HG03432 (cell line): ENCODE data around the gene SVOP.
"Not testable (repeated sequence)": the region's sequence is repeated elsewhere in the genome, so short reads cannot be mapped to it uniquely, and the experiment has no call there.

Experiments
- ATAC-seq: cut with Tn5 transposase; IDR thresholded peaks from one replicate; pipeline ENCODE4 v1.9.1; 2021; ENCODE audit warnings: mild to moderate bottlenecking, moderate library complexity; ENCODE audit not compliant: unreplicated experiment

SVOP gene

GRCh38 chr12:109033239-109034196 is 12.7 kb upstream of the SVOP start:
- no peak for ATAC-seq

- ATAC-seq, result no peak
These were observed 8.5 kb upstream of the SVOP start for GRCh38 chr12:109029411-109029810.

- not testable (repeated sequence) for ATAC-seq
These were observed 7.8 kb upstream of the SVOP start for GRCh38 chr12:109028624-109029023.

- ATAC-seq, result no peak
These were observed 6.9 kb upstream of the SVOP start for GRCh38 chr12:109027767-109028166.

- ATAC-seq, result no peak
These were observed 597 bp downstream of the SVOP start for GRCh38 chr12:109020146-109020795.

GRCh38 chr12:109018296-109018695 is 2.6 kb downstream of the SVOP start:
- no peak for ATAC-seq

GRCh38 chr12:109016978-109017377 is 3.9 kb downstream of the SVOP start:
- no peak for ATAC-seq

GRCh38 chr12:109016016-109016415 is 4.9 kb downstream of the SVOP start:
- no peak for ATAC-seq

GRCh38 chr12:109014984-109015765 is 5.7 kb downstream of the SVOP start:
- no peak for ATAC-seq

GRCh38 chr12:109010259-109010658 is 10.6 kb downstream of the SVOP start:
- no peak for ATAC-seq

GRCh38 chr12:109009766-109010165 is 11.1 kb downstream of the SVOP start:
- no peak for ATAC-seq

- ATAC-seq, result no peak
These were observed 16.9 kb downstream of the SVOP start for GRCh38 chr12:109004017-109004416.

GRCh38 chr12:108996320-108996719 is 24.5 kb downstream of the SVOP start:
- no peak for ATAC-seq

- no peak for ATAC-seq
These were observed 25.4 kb downstream of the SVOP start for GRCh38 chr12:108995370-108995992.

- ATAC-seq, result not testable (repeated sequence)
These were observed 30.8 kb downstream of the SVOP start for GRCh38 chr12:108990103-108990502.

GRCh38 chr12:108989376-108989775 is 31.5 kb downstream of the SVOP start:
- ATAC-seq, result no peak

- ATAC-seq, result no peak
These were observed 35.1 kb downstream of the SVOP start for GRCh38 chr12:108985750-108986149.

GRCh38 chr12:108983227-108983626 is 37.6 kb downstream of the SVOP start:
- no peak for ATAC-seq

- no peak for ATAC-seq
These were observed 38.1 kb downstream of the SVOP start for GRCh38 chr12:108982621-108983219.

GRCh38 chr12:108981835-108982234 is 39.0 kb downstream of the SVOP start:
- ATAC-seq, result no peak
